Fibroblast of lung (primary cell): Measurements from ENCODE around the gene POLR1G. TPM values are rescaled to one million over a fixed set of nuclear protein-coding genes. Genes with fewer than 3 reads are reported as not detected.

Source experiments
- DNase-seq, 2 donors: peaks; one replicate each; pipeline versions ENCODE4 v3.0.0 to v3.0.0-alpha.2; 2010; ENCODE audit warnings: low read depth in 2 of 2
- H2AFZ ChIP-seq: 2 replicates; pipeline ENCODE4 v1.5.1; 2012; ENCODE audit warnings: low read length, control low read depth, inconsistent platforms
- H3K27ac ChIP-seq: 2 replicates; pipeline ENCODE4 v1.5.1; 2011; ENCODE audit warnings: low read length, control low read depth; ENCODE audit not compliant: insufficient read depth
- H3K27me3 ChIP-seq: 2 replicates; pipeline ENCODE4 v1.5.1; 2011; ENCODE audit warnings: mild to moderate bottlenecking, low read length; ENCODE audit not compliant: control insufficient read depth, insufficient read depth
- H3K36me3 ChIP-seq: 2 replicates; pipeline ENCODE4 v1.5.1; 2011; ENCODE audit warnings: low read length; ENCODE audit not compliant: control insufficient read depth, insufficient read depth
- H3K4me1 ChIP-seq: 2 replicates; pipeline ENCODE4 v1.5.1; 2011; ENCODE audit warnings: low read length; ENCODE audit not compliant: control insufficient read depth, insufficient read depth; ENCODE audit errors: extremely low read depth
- H3K4me2 ChIP-seq: 2 replicates; pipeline ENCODE4 v1.5.1; 2011; ENCODE audit warnings: low read length, control low read depth; ENCODE audit not compliant: insufficient read depth; ENCODE audit errors: extremely low read depth
- H3K4me3 ChIP-seq, 4 experiments: fragments of 200-600 bp in 1 of 4; sonication (generic) in 1 of 4; replicated peaks in 1 of 4; 2 replicates each; pipeline ENCODE4 v1.5.1; 2011 to 2016; ENCODE audit warnings: low read length in 4 of 4, low read depth in 3 of 4, mild to moderate bottlenecking in 3 of 4, control low read depth in 2 of 4, inconsistent platforms in 1 of 4, mixed read lengths in 1 of 4; ENCODE audit not compliant: insufficient read depth in 1 of 4; ENCODE audit errors: control extremely low read depth in 1 of 4
- H3K79me2 ChIP-seq: 2 replicates; pipeline ENCODE4 v1.5.1; 2012; ENCODE audit warnings: mild to moderate bottlenecking, low read length, inconsistent platforms; ENCODE audit not compliant: control insufficient read depth, insufficient read depth
- H3K9ac ChIP-seq: 2 replicates; pipeline ENCODE4 v1.5.1; 2011; ENCODE audit warnings: mild to moderate bottlenecking, low read length, control low read depth; ENCODE audit not compliant: insufficient read depth
- H3K9me3 ChIP-seq: 2 replicates; pipeline ENCODE4 v1.5.1; 2012; ENCODE audit warnings: low read depth, low read length; ENCODE audit not compliant: control insufficient read depth, insufficient read depth
- H4K20me1 ChIP-seq: 2 replicates; pipeline ENCODE4 v1.5.1; 2011; ENCODE audit warnings: low read length; ENCODE audit not compliant: control insufficient read depth, insufficient read depth; ENCODE audit errors: extremely low read depth
- CTCF ChIP-seq, 2 donors: IDR thresholded peaks in 1 of 2; conservative IDR thresholded peaks in 1 of 2; 1 replicate in 1 of 2; 2 replicates in 1 of 2; pipeline ENCODE4 v1.5.1; 2011 to 2012; ENCODE audit warnings: low read length in 2 of 2, control low read depth in 1 of 2, inconsistent platforms in 1 of 2, low read depth in 1 of 2, mild to moderate bottlenecking in 1 of 2
- EZH2 ChIP-seq: IDR thresholded peaks from 2 replicates; pipeline ENCODE4 v1.5.1; 2012; ENCODE audit warnings: low read length, control low read depth, mild to moderate bottlenecking; ENCODE audit errors: missing control alignments
- polyA plus RNA-seq, 2 donors: library from polyadenylated mRNA; depleted of rRNA in 1 of 2; stranded (reverse) in 1 of 2; unstranded in 1 of 2; fragments of >200 nt; gene quantifications; 2 replicates each; pipeline ENCODE4 v1.2.1, GENCODE V29; 2011 to 2012; ENCODE audit warnings: missing spikeins in 1 of 2
- total RNA-seq: library from RNA; depleted of rRNA; stranded (reverse); fragments of >200 nt; gene quantifications from 2 replicates; pipeline ENCODE4 v1.2.1, GENCODE V29; 2014

Gene POLR1G
- total and polyA plus RNA-seq, 2 donors (not counting 1 experiment from before 2014, with no cell fraction given) = 3.6 to 4.7 TPM

DNA sequence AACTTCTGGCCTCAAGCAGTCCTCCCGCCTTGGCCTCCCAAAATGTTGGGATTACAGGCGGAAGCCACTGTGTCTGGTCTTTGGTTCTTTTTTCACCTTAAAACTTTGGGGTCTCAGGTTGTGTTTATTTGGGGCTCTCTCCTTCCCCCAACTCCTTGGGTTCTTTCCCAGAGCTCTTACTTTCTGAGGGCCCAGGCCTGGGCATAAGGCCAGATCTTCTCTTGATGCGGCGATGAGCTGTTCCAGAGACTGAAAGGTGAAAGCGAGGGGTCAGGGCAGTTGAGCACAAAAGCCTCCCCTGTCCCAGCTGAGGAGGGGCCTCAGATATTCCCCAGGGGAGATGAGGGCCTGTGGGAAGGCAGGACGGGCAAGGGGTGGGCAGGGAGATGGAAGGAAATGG is 7.1 kb downstream of the POLR1G start:
- Histone ChIP-seq H3K9ac (no peak overlapping the region), H3K9me3 (no peaks in the 10 kb centered on the region), H3K27ac (no peak overlapping the region), H3K4me3 (no peak overlapping the region), H3K27me3 (no peaks in the 10 kb centered on the region), H3K4me1 (peaks cover 2% of the 10 kb centered on the region), H3K79me2 (no peaks in the 10 kb centered on the region), H3K4me2 (no peak overlapping the region), H2AFZ (no peak overlapping the region), H3K36me3 (peaks cover 13% of the 10 kb centered on the region), H4K20me1 (no peaks in the 10 kb centered on the region)
- TF ChIP-seq CTCF (conservative IDR thresholded peaks at IDR 0.05 in 1 of 2, IDR thresholded peaks at IDR 0.05 in 1 of 2; ENCODE audit: low read depth in 1 of 2, low read length in 2 of 2) (no peak), EZH2 (no peak)
- DNase-seq = no peak

DNA sequence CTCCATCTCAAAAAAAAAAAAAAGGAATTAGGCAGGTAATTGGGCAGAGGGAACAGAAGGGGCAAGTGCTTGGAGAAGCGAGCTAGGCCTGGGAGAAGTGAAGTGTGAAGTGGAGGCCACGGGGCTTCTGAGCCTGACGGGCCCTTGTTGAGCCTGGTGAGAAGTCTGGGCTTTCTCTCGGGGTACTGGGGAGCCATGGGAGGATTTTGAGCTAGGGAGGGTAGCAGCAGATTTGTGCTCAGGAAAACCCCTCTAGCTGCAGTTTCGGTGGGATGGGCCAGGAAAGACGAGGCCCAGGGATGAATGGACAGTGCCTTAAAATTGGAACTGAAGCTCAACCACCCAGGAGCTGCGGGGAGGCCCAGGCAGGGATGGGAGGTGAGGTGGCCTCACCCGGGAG is 8.0 kb downstream of the POLR1G start:
- no peak overlapping the region for H3K27ac ChIP-seq
- no peak overlapping the region for H2AFZ ChIP-seq
- H3K4me2 ChIP-seq = no peak overlapping the region
- no peaks in the 10 kb centered on the region for H4K20me1 ChIP-seq
- H3K9ac ChIP-seq = no peak overlapping the region
- TF ChIP-seq CTCF (conservative IDR thresholded peaks at IDR 0.05 in 1 of 2, IDR thresholded peaks at IDR 0.05 in 1 of 2; ENCODE audit: low read depth in 1 of 2, low read length in 2 of 2) = no peak
- H3K4me3 ChIP-seq = no peak overlapping the region
- no peaks in the 10 kb centered on the region for H3K27me3 ChIP-seq
- H3K79me2 ChIP-seq = no peaks in the 10 kb centered on the region
- H3K4me1 ChIP-seq = peaks cover 2% of the 10 kb centered on the region
- H3K36me3 ChIP-seq = peaks cover 15% of the 10 kb centered on the region
- DNase-seq = no peak
- no peaks in the 10 kb centered on the region for H3K9me3 ChIP-seq

DNA sequence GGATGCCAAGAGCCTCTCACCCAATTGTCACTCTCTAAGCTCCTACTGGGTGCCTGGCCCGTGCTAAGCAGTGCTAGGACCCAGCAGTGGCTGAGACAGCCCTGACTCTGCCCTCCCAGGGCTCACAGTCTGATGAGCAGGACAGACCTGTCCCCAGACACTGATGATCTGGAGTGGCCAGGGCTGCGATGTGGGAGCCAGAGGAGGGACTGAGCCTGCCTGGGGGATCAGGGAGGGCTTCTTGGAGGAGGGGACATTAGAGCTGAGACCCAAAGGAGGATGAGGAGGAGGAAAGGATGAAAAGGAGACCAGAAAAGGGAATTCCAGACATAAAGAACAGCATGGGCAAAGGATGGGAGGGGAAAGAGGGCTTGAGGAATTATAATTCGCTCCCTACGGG is 10.7 kb downstream of the POLR1G start:
- Histone ChIP-seq H3K79me2 (peaks cover 11% of the 10 kb centered on the region), H3K27me3 (no peaks in the 10 kb centered on the region), H3K9me3 (no peaks in the 10 kb centered on the region), H3K4me2 (no peak overlapping the region), H3K27ac (no peak overlapping the region), H3K9ac (no peak overlapping the region), H3K36me3 (peaks cover 21% of the 10 kb centered on the region), H4K20me1 (no peaks in the 10 kb centered on the region), H3K4me3 (no peak overlapping the region), H3K4me1 (peaks cover 5% of the 10 kb centered on the region), H2AFZ (no peak overlapping the region)
- no peak for DNase-seq
- TF ChIP-seq CTCF (conservative IDR thresholded peaks at IDR 0.05 in 1 of 2, IDR thresholded peaks at IDR 0.05 in 1 of 2; ENCODE audit: low read depth in 1 of 2, low read length in 2 of 2) (no peak), EZH2 (no peak)
